NOMO-1 (cell line): ENCODE measurements around the gene KDM2A.

ENCODE experiments used
- DNase-seq, 2 experiments: peaks; one replicate each; lab custom pipeline; 2025; ENCODE audit not compliant: unreplicated experiment in 2 of 2; lab: John Stamatoyannopoulos, UW

The KDM2A gene

GRCh38 chr11:67270256-67271204 is 151.5 kb downstream of the KDM2A start:
- peak; percentile 23 to 58 for DNase-seq

DNA sequence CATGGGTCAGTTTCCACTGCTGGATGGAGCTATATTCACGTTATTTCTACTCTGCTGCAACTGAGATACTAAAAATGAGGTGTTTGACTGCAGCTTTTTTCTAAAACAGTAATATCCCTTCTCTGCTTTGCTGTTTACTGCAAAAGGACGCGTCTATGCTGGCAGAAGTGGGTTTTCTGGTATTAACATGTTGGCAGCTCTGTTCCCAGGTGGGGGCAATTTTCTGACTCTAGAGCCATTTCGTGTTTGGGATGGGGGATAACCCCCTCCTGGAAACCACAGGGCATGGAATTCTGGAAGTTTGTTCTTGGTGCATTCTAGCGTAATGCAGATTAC is 152.1 kb downstream of the KDM2A start:
- no peak for DNase-seq

DNA sequence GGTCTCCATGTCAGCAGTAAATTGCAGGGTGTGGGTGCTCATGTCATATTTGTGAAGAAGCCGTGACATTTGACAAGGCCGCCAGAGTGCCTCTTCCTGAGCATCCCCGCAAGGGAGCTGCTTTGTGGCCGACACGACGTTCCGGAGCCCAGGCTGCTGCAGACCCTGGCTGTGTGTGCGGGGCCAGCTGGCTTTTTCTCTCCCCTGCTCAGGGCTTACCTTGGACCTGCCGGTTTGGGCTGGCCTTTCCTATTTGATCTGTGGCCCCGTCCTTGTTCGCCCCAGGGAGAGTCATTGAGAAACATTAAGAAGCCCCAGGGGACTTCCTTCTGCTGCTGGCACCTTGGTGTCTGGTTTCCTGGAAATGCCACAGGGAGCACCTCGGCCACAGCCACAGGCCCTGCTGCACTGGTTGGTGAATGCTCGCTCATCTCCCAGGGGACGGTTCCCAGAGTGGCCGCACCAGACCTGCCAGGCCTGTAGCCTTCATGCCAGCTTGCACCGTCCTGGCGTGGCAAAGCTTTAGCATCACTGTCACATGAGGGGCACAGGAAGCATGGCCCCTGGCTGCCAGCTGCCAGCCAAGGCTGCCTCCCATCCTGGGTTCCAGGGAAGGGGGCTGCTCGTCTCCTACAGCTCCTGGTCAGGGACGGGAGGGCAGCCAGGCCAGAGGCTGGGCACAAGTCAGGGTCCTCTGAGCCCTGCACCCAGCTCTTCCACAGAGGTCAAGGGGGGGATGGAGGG is 152.7 kb downstream of the KDM2A start:
- no peak for DNase-seq

DNA sequence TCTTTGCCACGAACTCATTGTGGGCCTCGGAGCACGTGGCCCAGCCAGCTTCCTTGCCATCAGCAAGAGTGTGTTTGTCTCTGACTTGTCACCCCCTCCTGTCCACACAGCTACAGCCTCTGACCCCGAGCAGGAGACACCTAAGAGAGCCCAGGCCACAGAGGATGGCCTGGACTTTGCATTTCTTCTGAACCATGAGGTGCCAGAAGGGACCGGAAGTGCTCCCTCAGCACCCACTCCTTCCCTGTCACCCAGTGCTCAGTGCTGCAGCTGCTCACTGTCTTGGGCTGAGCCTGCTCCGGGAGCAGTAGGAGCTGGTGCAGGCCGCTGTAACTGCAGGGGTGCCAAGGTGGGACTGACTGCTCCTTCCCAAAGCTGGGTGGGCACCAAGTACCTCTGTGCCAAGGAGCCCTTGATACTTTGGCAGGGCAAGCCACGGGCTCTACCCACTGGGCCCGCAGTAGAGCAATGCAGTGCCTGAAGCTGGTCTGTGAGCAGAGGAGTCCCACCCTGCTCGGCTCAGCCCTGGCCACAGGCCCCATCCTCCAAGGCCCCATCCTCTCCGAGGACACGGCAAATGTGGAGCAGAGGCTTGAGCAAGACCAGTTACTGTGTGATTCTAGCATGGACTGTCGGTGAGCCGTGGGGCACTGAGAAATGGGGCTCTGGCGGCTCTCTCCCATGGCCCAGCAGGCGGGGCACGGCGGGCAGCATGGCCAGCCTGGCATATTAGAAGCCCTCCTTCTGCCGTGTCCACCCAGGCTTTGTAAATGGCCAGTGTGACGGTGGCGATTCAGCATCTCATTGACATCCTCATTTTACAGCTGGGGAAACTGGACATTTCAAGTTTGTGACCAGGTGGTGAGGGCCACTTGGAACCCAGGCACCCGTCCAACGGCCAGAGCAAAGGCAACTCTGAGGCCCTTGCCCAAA is 153.5 kb downstream of the KDM2A start:
- DNase-seq, result no peak

DNA sequence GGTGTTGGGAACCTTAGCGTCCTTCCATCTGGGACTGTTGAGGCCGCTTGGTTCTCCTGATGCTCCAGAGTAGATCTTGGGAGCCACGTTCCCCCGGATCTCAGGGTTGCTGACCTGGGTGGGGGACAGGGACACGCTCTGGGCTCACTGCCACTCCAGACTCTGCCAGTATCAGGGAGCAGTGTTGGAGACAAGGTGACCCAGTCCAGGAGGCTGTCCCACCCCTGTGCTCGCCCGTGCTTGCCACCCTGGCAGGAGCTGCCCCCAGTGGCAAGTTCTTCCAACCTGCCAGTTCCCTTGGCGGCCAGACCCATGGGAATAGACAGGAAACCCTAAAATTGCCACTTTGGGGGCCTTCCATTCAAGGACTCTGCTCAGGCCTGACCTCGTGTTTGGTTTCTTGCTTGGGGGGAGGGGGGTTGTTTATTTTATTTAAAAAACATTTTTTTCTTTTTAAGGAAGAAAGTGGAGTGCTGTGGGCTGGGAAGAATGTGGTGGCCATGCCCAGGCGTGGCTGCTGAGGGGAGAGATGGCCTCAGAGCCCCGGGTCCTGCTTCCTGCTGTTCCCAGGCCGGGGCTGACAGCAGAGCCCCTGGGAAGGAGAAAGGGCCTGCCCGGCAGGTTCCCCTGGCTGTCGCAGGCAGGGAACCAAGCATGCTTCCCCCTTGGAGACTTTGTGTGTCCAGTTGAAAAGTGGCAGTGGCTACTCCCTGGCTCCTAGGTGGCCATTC is 154.4 kb downstream of the KDM2A start:
- DNase-seq, result no peak

DNA sequence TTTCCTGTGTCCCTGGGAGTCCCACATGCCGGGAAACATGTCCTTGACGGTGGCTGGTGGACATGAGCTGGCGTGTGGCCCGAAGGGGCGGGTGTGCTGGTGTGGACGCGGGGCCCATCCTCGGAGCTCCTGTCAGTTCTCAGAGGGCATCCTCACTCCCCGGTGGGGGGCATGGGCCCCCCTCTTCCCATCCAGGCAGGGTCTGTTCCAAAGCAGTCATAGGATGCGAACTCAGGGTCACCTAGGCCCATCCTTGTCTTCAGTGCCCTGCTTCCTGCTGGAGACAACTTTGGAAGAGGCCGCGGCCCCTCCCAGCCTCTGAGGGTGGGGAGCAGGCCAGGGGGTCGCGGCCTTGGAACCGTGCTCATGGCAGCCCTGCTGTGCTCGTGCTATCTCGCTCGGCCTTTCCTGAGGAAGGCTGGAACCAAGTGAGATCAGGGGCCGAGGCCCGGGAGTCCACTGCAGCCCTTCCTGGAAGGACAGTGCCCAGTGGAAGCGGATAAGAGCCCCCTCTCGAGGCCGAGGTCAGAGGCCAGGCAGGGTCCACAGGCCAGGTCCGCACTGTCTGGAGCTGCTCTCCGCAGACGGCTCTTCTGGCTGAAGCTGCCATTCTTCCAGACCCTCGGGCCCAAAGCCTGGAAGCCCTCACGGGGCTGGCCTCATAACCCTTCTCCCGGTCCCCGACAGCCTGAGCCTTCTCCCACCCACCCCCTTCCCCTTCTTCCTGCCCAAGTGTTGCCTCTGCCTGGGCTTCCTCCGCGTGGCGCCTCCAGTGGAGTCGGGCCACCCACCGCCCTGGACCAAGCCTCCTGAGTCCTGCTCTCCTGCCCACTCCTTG is 155.9 kb downstream of the KDM2A start:
- no peak for DNase-seq

DNA sequence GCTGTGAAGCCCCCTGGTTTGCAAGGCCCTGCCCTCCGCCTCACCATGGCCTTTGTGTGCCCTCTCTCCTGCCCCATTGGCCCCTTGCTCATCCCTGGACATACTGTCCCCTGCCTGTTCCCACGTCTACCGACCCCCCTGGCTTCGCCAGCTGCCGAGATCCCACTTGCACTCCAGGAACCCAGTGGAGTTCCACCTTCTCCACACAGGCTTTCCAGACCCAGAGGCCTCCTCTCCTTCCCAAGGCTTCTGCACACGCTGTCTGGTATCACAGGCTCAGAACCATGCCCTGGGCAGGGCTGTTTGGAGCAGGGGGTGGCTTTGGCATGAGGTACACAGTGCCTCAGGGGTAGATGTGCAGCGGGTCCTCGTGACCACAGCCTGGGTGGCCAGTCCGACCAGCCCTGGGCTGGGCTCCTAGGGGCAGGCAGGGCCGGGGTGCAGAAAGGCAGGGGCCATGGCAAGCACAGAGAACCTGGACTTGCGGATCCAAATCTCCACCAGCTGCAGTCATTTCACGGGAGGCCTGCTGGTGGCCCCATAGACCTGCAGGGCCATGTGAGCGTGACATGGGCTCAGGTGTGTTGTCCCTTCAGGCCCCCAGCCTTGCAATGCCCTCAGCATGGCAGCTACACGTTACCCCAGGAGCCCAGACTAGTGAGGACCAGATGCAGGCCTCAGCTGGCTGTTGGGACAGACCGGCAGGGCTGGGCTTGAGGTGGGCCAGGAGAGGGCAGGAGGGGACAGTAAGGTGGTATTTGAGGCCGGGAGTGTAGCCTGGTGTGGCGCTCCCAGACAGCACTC is 156.7 kb downstream of the KDM2A start:
- no peak for DNase-seq

- peak; percentile 92 to 96 for DNase-seq
These were observed 157.7 kb downstream of the KDM2A start for GRCh38 chr11:67276781-67277230.

GRCh38 chr11:67277231-67277961 is 158.3 kb downstream of the KDM2A start:
- peak; percentile 98 to 99 for DNase-seq

GRCh38 chr11:67278135-67278938 is 159.3 kb downstream of the KDM2A start:
- DNase-seq, result no peak

GRCh38 chr11:67278939-67279588 is 160.0 kb downstream of the KDM2A start:
- DNase-seq, result no peak

- no peak for DNase-seq
These were observed 160.7 kb downstream of the KDM2A start for GRCh38 chr11:67279589-67280340.

GRCh38 chr11:67280341-67280787 is 161.3 kb downstream of the KDM2A start:
- DNase-seq, result no peak

DNA sequence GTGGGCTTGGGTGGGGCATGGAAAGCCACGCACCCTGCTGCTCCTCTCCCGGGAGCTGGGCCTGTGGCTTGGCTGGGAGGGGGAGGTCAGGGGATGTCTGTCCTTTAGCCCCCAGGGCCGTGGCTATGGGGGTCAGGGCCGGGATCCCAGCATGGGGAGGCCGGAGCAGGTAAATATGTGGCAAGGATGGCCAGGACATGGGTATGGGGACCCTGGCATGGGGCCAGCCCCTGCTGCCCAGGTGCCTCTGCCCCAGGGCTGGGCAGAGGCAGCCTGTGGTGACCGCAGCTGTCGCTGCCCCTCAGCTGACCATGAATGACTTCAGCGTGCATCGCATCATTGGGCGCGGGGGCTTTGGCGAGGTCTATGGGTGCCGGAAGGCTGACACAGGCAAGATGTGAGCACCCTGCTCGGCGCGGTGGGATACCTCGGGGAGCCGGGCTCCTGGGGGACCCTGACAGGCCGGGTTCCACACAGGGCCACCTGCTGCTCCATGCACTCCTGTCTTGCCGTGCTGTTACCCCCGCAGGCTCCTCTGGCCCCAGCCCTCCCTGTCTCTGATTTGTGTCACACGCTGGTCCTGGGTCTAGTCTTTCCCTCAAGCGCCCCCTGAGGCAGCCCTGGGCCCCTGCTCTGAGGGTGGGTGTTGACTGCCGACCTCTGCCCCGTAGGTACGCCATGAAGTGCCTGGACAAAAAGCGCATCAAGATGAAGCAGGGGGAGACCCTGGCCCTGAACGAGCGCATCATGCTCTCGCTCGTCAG is 161.9 kb downstream of the KDM2A start:
- no peak for DNase-seq

DNA sequence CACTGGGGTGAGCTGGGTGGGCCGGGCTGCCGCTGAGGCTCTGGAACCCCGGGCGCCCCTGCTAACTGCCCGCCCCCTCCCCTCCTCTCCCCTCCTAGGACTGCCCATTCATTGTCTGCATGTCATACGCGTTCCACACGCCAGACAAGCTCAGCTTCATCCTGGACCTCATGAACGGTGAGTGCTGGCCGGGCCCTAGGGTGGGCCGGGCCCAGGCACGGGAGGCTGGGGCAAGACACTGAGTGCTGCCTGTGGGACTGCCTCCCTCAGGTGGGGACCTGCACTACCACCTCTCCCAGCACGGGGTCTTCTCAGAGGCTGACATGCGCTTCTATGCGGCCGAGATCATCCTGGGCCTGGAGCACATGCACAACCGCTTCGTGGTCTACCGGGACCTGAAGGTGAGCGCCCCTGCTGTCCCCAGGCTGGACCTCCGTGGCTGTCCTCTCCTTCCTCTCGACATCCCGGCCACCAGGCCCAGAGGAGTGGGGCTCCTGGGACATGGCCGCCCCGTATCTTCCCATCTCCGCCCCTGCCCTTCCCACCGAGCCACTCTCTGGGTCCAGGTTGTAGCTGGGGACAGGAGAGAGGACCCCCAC is 162.6 kb downstream of the KDM2A start:
- DNase-seq, result no peak
